ENCODE data around the gene FHOD3.

DNA sequence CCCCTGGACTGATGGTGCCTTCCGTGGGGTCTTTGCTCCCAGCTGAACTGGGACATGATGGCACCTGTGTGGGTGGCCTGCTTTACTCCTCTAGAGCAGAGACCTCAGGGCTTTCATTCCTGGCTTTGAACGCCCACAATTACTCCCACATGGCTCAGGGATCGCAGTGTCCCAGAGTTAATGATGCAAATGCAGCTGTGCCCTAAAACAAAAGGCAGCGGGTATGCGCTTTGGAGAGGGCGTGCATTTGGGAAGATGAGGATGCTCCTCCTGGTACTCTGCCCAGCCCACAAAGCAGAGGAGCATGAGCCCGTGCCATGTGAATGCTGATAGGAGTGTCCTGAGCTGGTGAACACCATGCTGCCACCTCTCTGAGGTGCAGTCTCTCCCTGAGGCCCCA lies 173.4 kb downstream of the FHOD3 start:
- TF ChIP-seq POLR2A (IDR thresholded peaks at IDR 0.05) (no peak), EP300 (IDR thresholded peaks at IDR 0.05; ENCODE audit: low read depth) (no peak)
- TF ChIP-seq, protein P1, sequence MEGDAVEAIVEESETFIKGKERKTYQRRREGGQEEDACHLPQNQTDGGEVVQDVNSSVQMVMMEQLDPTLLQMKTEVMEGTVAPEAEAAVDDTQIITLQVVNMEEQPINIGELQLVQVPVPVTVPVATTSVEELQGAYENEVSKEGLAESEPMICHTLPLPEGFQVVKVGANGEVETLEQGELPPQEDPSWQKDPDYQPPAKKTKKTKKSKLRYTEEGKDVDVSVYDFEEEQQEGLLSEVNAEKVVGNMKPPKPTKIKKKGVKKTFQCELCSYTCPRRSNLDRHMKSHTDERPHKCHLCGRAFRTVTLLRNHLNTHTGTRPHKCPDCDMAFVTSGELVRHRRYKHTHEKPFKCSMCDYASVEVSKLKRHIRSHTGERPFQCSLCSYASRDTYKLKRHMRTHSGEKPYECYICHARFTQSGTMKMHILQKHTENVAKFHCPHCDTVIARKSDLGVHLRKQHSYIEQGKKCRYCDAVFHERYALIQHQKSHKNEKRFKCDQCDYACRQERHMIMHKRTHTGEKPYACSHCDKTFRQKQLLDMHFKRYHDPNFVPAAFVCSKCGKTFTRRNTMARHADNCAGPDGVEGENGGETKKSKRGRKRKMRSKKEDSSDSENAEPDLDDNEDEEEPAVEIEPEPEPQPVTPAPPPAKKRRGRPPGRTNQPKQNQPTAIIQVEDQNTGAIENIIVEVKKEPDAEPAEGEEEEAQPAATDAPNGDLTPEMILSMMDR (IDR thresholded peaks at IDR 0.05), result no peak
